Suprapubic skin (tissue), 4 donors: ENCODE measurements around the gene SLC22A2.

ENCODE experiments used
- EP300 ChIP-seq: sonication (generic); formaldehyde crosslinking; IDR thresholded peaks from one replicate; pipeline ENCODE4 v1.6.1; 2017; ENCODE audit warnings: antibody characterized with exemption
- POLR2A ChIP-seq, 2 donors: fragments of 450-650 bp; IDR thresholded peaks; one replicate each; pipeline ENCODE4 v1.6.1; 2017; ENCODE audit warnings: antibody characterized with exemption in 2 of 2, mild to moderate bottlenecking in 2 of 2, moderate library complexity in 2 of 2
- POLR2AphosphoS5 ChIP-seq, 3 donors: sonication (generic); formaldehyde crosslinking; IDR thresholded peaks; one replicate each; pipeline ENCODE4 v1.6.1; 2017; ENCODE audit warnings: antibody characterized with exemption in 3 of 3
- TF ChIP-seq, protein P1 (sequence below), 2 donors: fragments of 200-600 bp in 1 of 2; fragments of 450-650 bp in 1 of 2; sonication (generic) in 1 of 2; IDR thresholded peaks; one replicate each; pipeline ENCODE4 v1.5.1; 2016 to 2019; ENCODE audit warnings: antibody characterized with exemption in 2 of 2, mild to moderate bottlenecking in 1 of 2, moderate library complexity in 1 of 2

DNA sequence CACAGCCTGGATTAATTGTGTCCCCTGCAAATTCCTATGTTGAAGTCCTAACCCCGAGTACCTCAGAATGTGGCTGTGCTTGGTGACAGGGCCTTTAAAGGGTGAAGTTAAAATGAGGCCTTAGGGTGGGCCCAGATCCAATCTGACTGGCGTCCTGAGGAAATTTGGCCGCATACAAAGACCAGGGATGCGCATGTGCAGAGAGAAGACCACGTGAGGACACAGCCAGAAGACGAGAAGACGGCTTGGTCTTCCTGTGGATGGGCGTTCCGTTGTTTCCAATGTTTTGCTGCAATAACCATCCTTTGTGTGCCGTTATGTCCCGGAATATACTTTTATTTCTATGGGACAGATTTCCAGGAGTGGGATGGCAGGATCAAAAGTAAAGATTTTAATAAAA, 40.9 kb upstream of the SLC22A2 start:
- TF ChIP-seq EP300 (no peak), POLR2A (IDR thresholded peaks at IDR 0.05) (no peak), POLR2AphosphoS5 (IDR thresholded peaks at IDR 0.05) (no peak)
- TF ChIP-seq, protein P1, sequence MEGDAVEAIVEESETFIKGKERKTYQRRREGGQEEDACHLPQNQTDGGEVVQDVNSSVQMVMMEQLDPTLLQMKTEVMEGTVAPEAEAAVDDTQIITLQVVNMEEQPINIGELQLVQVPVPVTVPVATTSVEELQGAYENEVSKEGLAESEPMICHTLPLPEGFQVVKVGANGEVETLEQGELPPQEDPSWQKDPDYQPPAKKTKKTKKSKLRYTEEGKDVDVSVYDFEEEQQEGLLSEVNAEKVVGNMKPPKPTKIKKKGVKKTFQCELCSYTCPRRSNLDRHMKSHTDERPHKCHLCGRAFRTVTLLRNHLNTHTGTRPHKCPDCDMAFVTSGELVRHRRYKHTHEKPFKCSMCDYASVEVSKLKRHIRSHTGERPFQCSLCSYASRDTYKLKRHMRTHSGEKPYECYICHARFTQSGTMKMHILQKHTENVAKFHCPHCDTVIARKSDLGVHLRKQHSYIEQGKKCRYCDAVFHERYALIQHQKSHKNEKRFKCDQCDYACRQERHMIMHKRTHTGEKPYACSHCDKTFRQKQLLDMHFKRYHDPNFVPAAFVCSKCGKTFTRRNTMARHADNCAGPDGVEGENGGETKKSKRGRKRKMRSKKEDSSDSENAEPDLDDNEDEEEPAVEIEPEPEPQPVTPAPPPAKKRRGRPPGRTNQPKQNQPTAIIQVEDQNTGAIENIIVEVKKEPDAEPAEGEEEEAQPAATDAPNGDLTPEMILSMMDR (IDR thresholded peaks at IDR 0.05) = no peak
